ENCODE results near the gene NFIA. TPM values are rescaled to one million over a fixed set of nuclear protein-coding genes. Genes with fewer than 3 reads are reported as not detected.

NFIA gene
- total and polyA plus RNA-seq, 9 of the 15 experiments (the other 6 are each of a cell fraction or from before 2014, with no cell fraction given): 5.3 to 24.9 (median 9.8) TPM

- no peak for TF ChIP-seq ZSCAN32 (CRISPR knock-in tag; IDR thresholded peaks at IDR 0.05)
- no peak for TF ChIP-seq SREBF1 (IDR thresholded peaks at IDR 0.05; ENCODE audit: borderline replicate concordance, low read depth, low read length)
- TF ChIP-seq STAT5B (CRISPR knock-in tag; IDR thresholded peaks at IDR 0.05): no peak
- no peak for TF ChIP-seq PCBP2 (IDR thresholded peaks at IDR 0.05; ENCODE audit: low read depth, low read length, poor library complexity, severe bottlenecking)
- 0 out of 2 replicates have a peak, but pooled peaks have one; percentile 33 for TF ChIP-seq EP400 (IDR thresholded peaks at IDR 0.05)
- no peak for TF ChIP-seq U2AF2 (optimal IDR thresholded peaks at IDR 0.05; ENCODE audit: low read depth, low read length)
- no peak for TF ChIP-seq TRIM25 (IDR thresholded peaks at IDR 0.05; ENCODE audit: borderline replicate concordance)
- TF ChIP-seq ADNP (tag; IDR thresholded peaks at IDR 0.05): peak; percentile 77
- TF ChIP-seq ZBTB11 (CRISPR knock-in tag; IDR thresholded peaks at IDR 0.05): no peak
- TF ChIP-seq ATF3 (IDR thresholded peaks at IDR 0.05): peak; percentile 78
- TF ChIP-seq ATF3 (CRISPR knock-in tag; conservative IDR thresholded peaks at IDR 0.05): no peak
- no peak for TF ChIP-seq SOX6 (IDR thresholded peaks at IDR 0.05)
- peak; percentile 82 for TF ChIP-seq ZKSCAN1 (IDR thresholded peaks at IDR 0.05; ENCODE audit: low read depth, low read length)
- TF ChIP-seq PTRF (tag; IDR thresholded peaks at IDR 0.05): no peak
- no peak for TF ChIP-seq SP2 (IDR thresholded peaks at IDR 0.05; ENCODE audit: extremely low read depth, low read depth, low read length, poor library complexity, severe bottlenecking)
- no peak for TF ChIP-seq POLR3A (IDR thresholded peaks at IDR 0.05; ENCODE audit: borderline replicate concordance, extremely low read depth, insufficient read depth, insufficient read length)
- TF ChIP-seq ZNF41 (CRISPR knock-in tag; conservative IDR thresholded peaks at IDR 0.05): no peak
Measured at GRCh38 chr1:61263905-61264824, 181.8 kb downstream of the NFIA start (continued).
